ENCODE measurements around the gene TRIM7. TPM values are rescaled to one million over a fixed set of nuclear protein-coding genes. Genes with fewer than 3 reads are reported as not detected.

Gene TRIM7
- total RNA-seq, 3 donors from 2014 or later = 1.5 to 3.9 (median 3.2) TPM

DNA sequence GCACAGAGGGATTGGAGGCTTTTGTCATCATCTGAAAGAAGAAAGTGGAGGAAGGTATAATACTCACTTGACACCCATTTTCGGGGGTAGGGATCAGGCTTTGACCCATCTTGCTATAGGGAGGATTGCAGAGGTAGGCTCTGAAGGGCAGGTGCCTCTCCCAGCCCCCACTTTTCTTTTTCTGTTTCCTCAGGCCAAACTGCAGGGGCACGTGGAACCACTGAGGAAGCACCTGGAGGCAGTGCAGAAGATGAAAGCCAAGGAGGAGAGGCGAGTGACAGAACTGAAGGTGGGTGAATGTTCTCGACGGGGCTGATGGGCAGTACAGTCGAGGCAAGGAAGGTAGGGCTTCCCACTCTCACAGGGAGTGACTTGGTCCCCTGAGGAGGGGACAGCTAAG, 25.6 kb upstream of the TRIM7 start:
- intact Hi-C loops (cut with DNase I, micrococcal nuclease) = no loop called here
- DNase-seq (no peak), ATAC-seq (no peak)
- Histone ChIP-seq H3K9me3 (no peaks in the 10 kb centered on the region), H3K4me3 (no peak overlapping the region), H3K36me3 (ENCODE audit: low read depth) (no peaks in the 10 kb centered on the region), H3K4me1 (ENCODE audit: low read depth) (no peaks in the 10 kb centered on the region)
- no peak for TF ChIP-seq CTCF (IDR thresholded peaks at IDR 0.05)

GRCh38 chr5:181229996-181230395, 25.0 kb upstream of the TRIM7 start:
- Histone ChIP-seq H3K36me3 (ENCODE audit: low read depth) (no peaks in the 10 kb centered on the region), H3K4me3 (no peak overlapping the region), H3K9me3 (no peaks in the 10 kb centered on the region), H3K4me1 (ENCODE audit: low read depth) (peaks cover 3% of the 10 kb centered on the region)
- TF ChIP-seq CTCF (IDR thresholded peaks at IDR 0.05) = no peak
- intact Hi-C loops (cut with DNase I, micrococcal nuclease) = no loop called here
- DNase-seq (no peak), ATAC-seq (no peak)

DNA sequence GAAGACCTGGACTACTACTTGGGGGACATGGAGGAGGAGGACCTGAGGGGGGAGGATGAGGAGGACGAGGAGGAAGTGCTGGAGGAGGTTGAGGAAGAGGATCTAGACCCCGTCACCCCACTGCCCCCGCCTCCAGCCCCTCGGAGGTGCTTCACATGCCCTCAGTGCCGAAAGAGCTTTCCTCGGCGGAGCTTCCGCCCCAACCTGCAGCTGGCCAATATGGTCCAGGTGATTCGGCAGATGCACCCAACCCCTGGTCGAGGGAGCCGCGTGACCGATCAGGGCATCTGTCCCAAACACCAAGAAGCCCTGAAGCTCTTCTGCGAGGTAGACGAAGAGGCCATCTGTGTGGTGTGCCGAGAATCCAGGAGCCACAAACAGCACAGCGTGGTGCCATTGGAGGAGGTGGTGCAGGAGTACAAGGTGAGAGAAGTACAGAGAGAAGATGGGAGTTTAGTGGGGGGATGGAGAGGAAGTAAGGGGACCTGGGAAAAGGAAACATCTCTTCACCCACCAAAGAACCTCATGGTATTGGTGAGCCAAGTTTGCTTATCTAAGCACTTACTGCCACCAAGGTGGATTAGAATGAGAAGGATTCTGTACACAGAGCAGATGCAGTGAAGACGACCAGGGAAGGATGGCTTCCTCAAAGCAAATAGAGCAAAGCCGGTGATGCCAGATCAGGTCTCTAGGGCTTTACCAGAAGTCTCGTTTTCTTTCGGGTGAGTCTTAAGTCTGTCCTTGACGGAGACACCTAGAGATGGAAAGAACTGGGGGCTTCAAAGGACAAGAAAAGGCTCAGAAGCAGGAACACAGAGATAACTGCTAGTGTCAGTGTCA, 19.6 kb upstream of the TRIM7 start:
- peak; percentile 31 to 77 (median 59) for DNase-seq
- H3K4me3 ChIP-seq = no peak overlapping the region
- intact Hi-C loops (cut with DNase I, micrococcal nuclease) = no loop called here

DNA sequence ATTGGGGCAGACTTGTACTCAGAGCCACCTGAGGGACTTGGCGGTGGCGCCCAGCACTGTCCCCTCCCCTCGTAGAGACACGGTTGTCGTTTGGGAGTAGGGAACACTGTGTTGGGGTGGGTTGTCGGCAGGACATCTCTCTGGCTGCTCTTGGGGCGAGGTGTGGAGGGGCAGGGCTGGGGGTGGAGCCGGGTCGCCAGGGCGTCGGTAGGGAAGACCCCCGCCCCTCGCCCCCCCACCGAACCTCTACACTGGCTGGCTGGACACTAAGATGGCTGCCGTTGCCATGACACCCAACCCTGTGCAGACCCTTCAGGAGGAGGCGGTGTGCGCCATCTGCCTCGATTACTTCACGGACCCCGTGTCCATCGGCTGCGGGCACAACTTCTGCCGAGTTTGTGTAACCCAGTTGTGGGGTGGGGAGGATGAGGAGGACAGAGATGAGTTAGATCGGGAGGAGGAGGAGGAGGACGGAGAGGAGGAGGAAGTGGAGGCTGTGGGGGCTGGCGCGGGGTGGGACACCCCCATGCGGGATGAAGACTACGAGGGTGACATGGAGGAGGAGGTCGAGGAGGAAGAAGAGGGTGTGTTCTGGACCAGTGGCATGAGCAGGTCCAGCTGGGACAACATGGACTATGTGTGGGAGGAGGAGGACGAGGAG, 18.9 kb upstream of the TRIM7 start:
- ATAC-seq = peak; percentile 0

More for the DNA sequence above, 19.6 kb upstream of the TRIM7 start:
- peaks cover 9% of the 10 kb centered on the region for H3K4me1 ChIP-seq (ENCODE audit: low read depth)
- no peaks in the 10 kb centered on the region for H3K36me3 ChIP-seq (ENCODE audit: low read depth)
- no peak for TF ChIP-seq CTCF (IDR thresholded peaks at IDR 0.05)
- ATAC-seq = no peak
- H3K9me3 ChIP-seq = no peaks in the 10 kb centered on the region

More for the DNA sequence above, 18.9 kb upstream of the TRIM7 start:
- no peak for TF ChIP-seq CTCF (IDR thresholded peaks at IDR 0.05)
- Histone ChIP-seq H3K4me3 (peak overlapping the region; percentile 67), H3K9me3 (no peaks in the 10 kb centered on the region), H3K4me1 (ENCODE audit: low read depth) (peaks cover 9% of the 10 kb centered on the region), H3K36me3 (ENCODE audit: low read depth) (no peaks in the 10 kb centered on the region)
- no peak for DNase-seq
- intact Hi-C loops (cut with DNase I, micrococcal nuclease) = loop anchor here in 1 of 2 donors (2.0 kb wide), 1 partner anchor 35 kb away; no protein-coding TSS in a partner anchor

Measured in mucosa of descending colon (tissue), 3 donors.